Upper lobe of left lung (tissue), 6 donors: Measurements from ENCODE around the gene GET4. TPM values are rescaled to one million over a fixed set of nuclear protein-coding genes. Genes with fewer than 3 reads are reported as not detected.

Source experiments
- ATAC-seq, 2 donors: fragments of 200-7000 bp; cut with Tn5 transposase; one replicate each; pipeline ENCODE4 v1.9.1; 2022; ENCODE audit warnings: mild to moderate bottlenecking in 2 of 2, moderate library complexity in 2 of 2; ENCODE audit not compliant: low FRiP score in 2 of 2
- DNase-seq, 2 donors: peaks; one replicate each; pipeline ENCODE4 v3.0.0-alpha.2; 2019 to 2020
- H3K27ac ChIP-seq, 4 donors: fragments of 200-600 bp; sonication (generic); one replicate each; pipeline ENCODE4 v1.5.1; 2016 to 2019
- H3K27me3 ChIP-seq, 4 donors: fragments of 200-600 bp; sonication (generic); one replicate each; pipeline ENCODE4 v1.5.1; 2017 to 2019
- H3K36me3 ChIP-seq, 4 donors: fragments of 200-600 bp; sonication (generic); one replicate each; pipeline ENCODE4 v1.5.1; 2016 to 2019
- H3K4me1 ChIP-seq, 4 donors: fragments of 200-600 bp; sonication (generic); one replicate each; pipeline ENCODE4 v1.5.1; 2018 to 2019
- H3K4me3 ChIP-seq, 4 donors: fragments of 200-600 bp; sonication (generic); one replicate each; pipeline ENCODE4 v1.5.1; 2017 to 2019; ENCODE audit warnings: mild to moderate bottlenecking in 2 of 4, moderate library complexity in 1 of 4
- H3K9me3 ChIP-seq, 4 donors: fragments of 200-600 bp; sonication (generic); one replicate each; pipeline ENCODE4 v1.5.1; 2018 to 2019
- EP300 ChIP-seq, 4 donors: sonication (generic); formaldehyde crosslinking; IDR thresholded peaks; one replicate each; pipeline ENCODE4 v1.5.1; 2017; ENCODE audit warnings: antibody characterized with exemption in 4 of 4, control low read depth in 2 of 4
- POLR2A ChIP-seq, 4 donors: fragments of 450-650 bp; IDR thresholded peaks; one replicate each; pipeline ENCODE4 v1.5.1; 2016 to 2017; ENCODE audit warnings: antibody characterized with exemption in 4 of 4, mild to moderate bottlenecking in 2 of 4
- POLR2AphosphoS5 ChIP-seq, 2 donors: sonication (generic); formaldehyde crosslinking; IDR thresholded peaks; one replicate each; pipeline ENCODE4 v1.5.1; 2017; ENCODE audit warnings: antibody characterized with exemption in 2 of 2
- WGBS, 2 donors: methylation state at CpG; one replicate each; pipeline ENCODE4 v1.1.5; 2017 to 2018; 5-methylcytosine and 5-hydroxymethylcytosine counted together
- total RNA-seq, 6 donors: library from RNA; depleted of rRNA in 4 of 6; stranded (reverse); fragments of >200 nt in 4 of 6; gene quantifications; one replicate each; pipeline versions ENCODE4 v1.1.0 to v1.2.1, GENCODE V29; 2016 to 2021
- TF ChIP-seq, protein P1 (sequence below), 6 experiments: fragments of 450-650 bp in 4 of 6; fragments of 200-600 bp in 2 of 6; sonication (generic) in 2 of 6; IDR thresholded peaks; one replicate each; pipeline ENCODE4 v1.5.1; 2016 to 2019; ENCODE audit warnings: antibody characterized with exemption in 6 of 6
- donor health status: DM: no; HTN: no; CAD: no; lungs with moderate emphysema.
- donor health status: DM: no; HTN: yes; CAD: no; lungs with severe emphysema.

Gene GET4, protein sequence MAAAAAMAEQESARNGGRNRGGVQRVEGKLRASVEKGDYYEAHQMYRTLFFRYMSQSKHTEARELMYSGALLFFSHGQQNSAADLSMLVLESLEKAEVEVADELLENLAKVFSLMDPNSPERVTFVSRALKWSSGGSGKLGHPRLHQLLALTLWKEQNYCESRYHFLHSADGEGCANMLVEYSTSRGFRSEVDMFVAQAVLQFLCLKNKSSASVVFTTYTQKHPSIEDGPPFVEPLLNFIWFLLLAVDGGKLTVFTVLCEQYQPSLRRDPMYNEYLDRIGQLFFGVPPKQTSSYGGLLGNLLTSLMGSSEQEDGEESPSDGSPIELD
- 10 to 100 TPM; 26.0 to 82.6 (median 40.8) TPM for total RNA-seq

DNA sequence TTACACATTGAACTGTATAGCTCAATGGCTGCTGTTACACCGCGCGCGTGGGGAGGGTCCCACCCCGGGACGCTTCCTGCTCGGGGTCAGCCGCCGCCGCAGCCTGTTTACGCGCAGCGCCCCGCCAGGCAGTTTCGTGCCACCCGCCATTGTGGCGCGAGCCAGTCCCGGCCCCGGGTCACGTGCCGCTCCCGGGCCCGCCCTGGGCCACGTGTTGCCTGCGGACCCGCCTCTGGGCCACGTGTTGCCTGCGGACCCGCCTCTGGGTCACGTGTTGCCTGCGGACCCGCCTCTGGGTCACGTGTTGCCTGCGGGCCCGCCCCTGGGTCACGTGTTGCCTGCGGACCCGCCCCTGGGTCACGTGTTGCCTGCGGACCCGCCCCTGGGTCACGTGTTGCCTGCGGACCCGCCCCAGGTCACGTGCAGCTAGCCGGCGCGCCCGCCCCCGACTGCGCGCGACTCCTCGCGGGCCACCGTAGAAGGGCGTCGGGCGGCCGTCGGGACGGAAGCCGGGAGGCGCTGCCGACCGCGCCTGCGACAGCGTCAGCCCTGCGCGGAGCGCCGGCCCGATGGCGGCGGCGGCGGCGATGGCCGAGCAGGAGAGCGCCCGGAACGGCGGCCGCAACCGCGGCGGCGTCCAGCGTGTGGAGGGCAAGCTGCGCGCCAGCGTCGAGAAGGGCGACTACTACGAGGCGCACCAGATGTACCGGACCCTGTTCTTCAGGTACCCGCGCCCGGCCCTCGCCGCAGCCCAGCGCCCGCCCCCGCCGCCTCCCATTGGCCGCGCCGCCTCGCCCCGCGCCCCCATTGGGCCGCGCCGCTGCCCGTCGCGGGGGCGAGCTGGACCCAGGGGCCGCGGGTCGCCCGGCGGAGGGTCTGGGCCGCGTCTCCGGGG lies at the start of gene GET4:
Gene GET4 (plus strand): TSS at position 478 of the 895 bp plus-strand sequence. CDS start 92 bp downstream, at position 570.
- TF ChIP-seq EP300 (IDR thresholded peaks at IDR 0.05) (peak in 1 of 4 donors; percentile 74), POLR2A (IDR thresholded peaks at IDR 0.05) (peak in 3 of 4 donors; percentile 61 to 87 (median 71)), POLR2AphosphoS5 (IDR thresholded peaks at IDR 0.05) (peak; percentile 90 to 95)
- TF ChIP-seq, protein P1, sequence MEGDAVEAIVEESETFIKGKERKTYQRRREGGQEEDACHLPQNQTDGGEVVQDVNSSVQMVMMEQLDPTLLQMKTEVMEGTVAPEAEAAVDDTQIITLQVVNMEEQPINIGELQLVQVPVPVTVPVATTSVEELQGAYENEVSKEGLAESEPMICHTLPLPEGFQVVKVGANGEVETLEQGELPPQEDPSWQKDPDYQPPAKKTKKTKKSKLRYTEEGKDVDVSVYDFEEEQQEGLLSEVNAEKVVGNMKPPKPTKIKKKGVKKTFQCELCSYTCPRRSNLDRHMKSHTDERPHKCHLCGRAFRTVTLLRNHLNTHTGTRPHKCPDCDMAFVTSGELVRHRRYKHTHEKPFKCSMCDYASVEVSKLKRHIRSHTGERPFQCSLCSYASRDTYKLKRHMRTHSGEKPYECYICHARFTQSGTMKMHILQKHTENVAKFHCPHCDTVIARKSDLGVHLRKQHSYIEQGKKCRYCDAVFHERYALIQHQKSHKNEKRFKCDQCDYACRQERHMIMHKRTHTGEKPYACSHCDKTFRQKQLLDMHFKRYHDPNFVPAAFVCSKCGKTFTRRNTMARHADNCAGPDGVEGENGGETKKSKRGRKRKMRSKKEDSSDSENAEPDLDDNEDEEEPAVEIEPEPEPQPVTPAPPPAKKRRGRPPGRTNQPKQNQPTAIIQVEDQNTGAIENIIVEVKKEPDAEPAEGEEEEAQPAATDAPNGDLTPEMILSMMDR (IDR thresholded peaks at IDR 0.05): peak in 5 of 6 experiments; percentile 20 to 57 (median 51)
- Histone ChIP-seq H3K36me3 (peaks cover 6 to 25% (median 14%) of the 10 kb centered on the region in 4 donors), H3K27ac (peak within 1 kb of the TSS; percentile 83 to 93 (median 90)), H3K27me3 (no peaks in the 10 kb centered on the region), H3K9me3 (peaks cover 0 to 4% (median 0%) of the 10 kb centered on the region in 4 donors), H3K4me1 (peaks cover 29 to 45% (median 37%) of the 10 kb centered on the region in 4 donors), H3K4me3 (peak within 1 kb of the TSS; percentile 90 to 96 (median 94))
- peak; percentile 89 to 93 for ATAC-seq
- DNase-seq: peak; percentile 98 to 99
- WGBS, 2 donors: 0 to 1% methylated on average over 46 to 66 of the region's 129 CpGs

DNA sequence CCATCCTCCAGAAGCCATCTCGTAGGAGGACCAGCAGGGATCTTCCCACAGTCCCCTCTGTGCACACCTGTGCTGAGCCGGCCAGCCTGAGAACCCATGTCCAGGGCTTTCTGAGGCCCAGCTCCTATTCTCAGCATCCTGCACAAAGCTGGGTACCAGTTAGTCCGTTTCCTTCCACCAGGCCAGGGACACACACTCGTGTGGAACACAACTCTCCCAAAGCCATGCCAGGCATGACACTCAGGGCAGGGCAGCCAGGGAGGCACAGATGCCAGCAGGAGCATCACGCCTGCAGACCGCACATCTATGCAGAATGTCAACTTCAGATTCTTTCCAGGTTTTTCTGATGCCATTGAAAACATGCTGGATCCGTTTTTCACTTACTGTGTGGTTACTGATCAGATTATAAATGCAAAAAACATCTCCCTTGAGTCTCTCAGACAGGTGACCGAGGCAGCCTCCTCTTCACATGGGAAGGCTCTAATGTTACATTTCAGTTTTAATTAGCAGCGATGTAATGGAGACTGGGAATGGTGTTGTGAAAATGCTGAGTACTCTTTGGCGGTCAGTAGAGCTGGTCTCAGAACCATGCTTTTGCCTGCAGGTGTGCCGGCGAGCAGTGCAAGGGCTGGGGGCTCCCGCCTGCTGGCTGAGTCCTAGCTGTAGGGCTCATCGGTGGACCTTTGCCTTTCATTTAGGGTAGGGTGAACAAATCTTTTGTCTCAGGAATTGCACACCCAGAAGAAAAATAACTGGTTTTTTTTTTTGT lies 47.4 kb upstream of the GET4 start:
- no peaks in the 10 kb centered on the region for H3K27me3 ChIP-seq
- TF ChIP-seq POLR2A (IDR thresholded peaks at IDR 0.05) (no peak), POLR2AphosphoS5 (IDR thresholded peaks at IDR 0.05) (no peak), EP300 (IDR thresholded peaks at IDR 0.05) (no peak)
- TF ChIP-seq, protein P1 (IDR thresholded peaks at IDR 0.05): no peak
- H3K36me3 ChIP-seq: peaks cover 0 to 3% (median 1%) of the 10 kb centered on the region in 4 donors
- WGBS, 2 donors: 94 to 95% methylated on average over 10 to 14 of the region's 14 CpGs
- peak overlapping the region in 1 of 4 donors; percentile 89 for H3K27ac ChIP-seq
- no peak overlapping the region for H3K4me3 ChIP-seq
- peaks cover 42 to 63% (median 56%) of the 10 kb centered on the region in 4 donors for H3K4me1 ChIP-seq
- ATAC-seq (no peak), DNase-seq (no peak)
- H3K9me3 ChIP-seq: no peaks in the 10 kb centered on the region

DNA sequence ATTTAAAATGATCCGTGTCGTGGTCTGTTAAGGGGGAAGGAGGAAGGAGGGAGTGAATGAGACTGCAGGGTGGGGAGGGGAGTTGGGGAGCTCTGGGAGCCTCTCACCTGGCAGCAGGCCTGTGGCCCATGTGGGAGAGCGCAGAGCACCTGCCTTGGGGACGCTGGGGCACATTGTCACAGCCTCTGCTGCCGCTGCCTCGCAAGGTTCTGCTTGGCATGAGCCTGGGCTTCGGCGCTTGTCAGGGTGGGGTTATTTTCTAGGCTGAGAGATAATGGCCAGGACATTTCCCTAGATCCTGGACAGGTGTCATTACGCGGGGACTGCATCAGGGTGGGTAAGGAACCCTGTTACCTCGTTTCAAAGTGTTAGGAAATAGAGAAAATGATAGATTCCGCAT lies 46.3 kb upstream of the GET4 start:
- no peak for DNase-seq

More for the DNA sequence above, 46.3 kb upstream of the GET4 start:
- no peak for TF ChIP-seq POLR2A (IDR thresholded peaks at IDR 0.05)
- TF ChIP-seq POLR2AphosphoS5 (IDR thresholded peaks at IDR 0.05): no peak
- TF ChIP-seq, protein P1 (IDR thresholded peaks at IDR 0.05): no peak
- no peak for TF ChIP-seq EP300 (IDR thresholded peaks at IDR 0.05)
- Histone ChIP-seq H3K9me3 (no peaks in the 10 kb centered on the region), H3K27ac (peak overlapping the region; percentile 81 to 92 (median 88)), H3K27me3 (no peaks in the 10 kb centered on the region), H3K4me3 (no peak overlapping the region), H3K4me1 (peaks cover 37 to 55% (median 47%) of the 10 kb centered on the region in 4 donors), H3K36me3 (peaks cover 0 to 6% (median 4%) of the 10 kb centered on the region in 4 donors)
- 70 to 82% methylated on average over 12 of the region's 12 CpGs for WGBS, 2 donors
- ATAC-seq: no peak
